Measurements from ENCODE around the gene SIL1.

Gene SIL1

GRCh38 chr5:138972230-138972629 is 225.9 kb downstream of the SIL1 start:
- DNase-seq (ENCODE audit: low read depth in 2 of 2), result no peak
- TF ChIP-seq CTCF (IDR thresholded peaks at IDR 0.05; ENCODE audit: low read depth, low read length), result no peak
- H3K4me3 ChIP-seq (replicated peaks in 1 of 2; ENCODE audit: low read depth in 2 of 2, low read length in 2 of 2), result no peak overlapping the region

- no peak for TF ChIP-seq CTCF (IDR thresholded peaks at IDR 0.05; ENCODE audit: low read depth, low read length)
- no peak overlapping the region for H3K4me3 ChIP-seq (replicated peaks in 1 of 2; ENCODE audit: low read depth in 2 of 2, low read length in 2 of 2)
- DNase-seq (ENCODE audit: low read depth in 2 of 2), result no peak
These were observed 228.7 kb downstream of the SIL1 start for GRCh38 chr5:138969323-138970002.

GRCh38 chr5:138968601-138969000 is 229.6 kb downstream of the SIL1 start:
- H3K4me3 ChIP-seq (replicated peaks in 1 of 2; ENCODE audit: low read depth in 2 of 2, low read length in 2 of 2), result no peak overlapping the region
- TF ChIP-seq CTCF (IDR thresholded peaks at IDR 0.05; ENCODE audit: low read depth, low read length), result no peak
- no peak for DNase-seq (ENCODE audit: low read depth in 2 of 2)

- TF ChIP-seq CTCF (IDR thresholded peaks at IDR 0.05; ENCODE audit: low read depth, low read length), result no peak
- no peak for DNase-seq (ENCODE audit: low read depth in 2 of 2)
- no peak overlapping the region for H3K4me3 ChIP-seq (replicated peaks in 1 of 2; ENCODE audit: low read depth in 2 of 2, low read length in 2 of 2)
These were observed 230.2 kb downstream of the SIL1 start for GRCh38 chr5:138967791-138968448.

- H3K4me3 ChIP-seq (replicated peaks in 1 of 2; ENCODE audit: low read depth in 2 of 2, low read length in 2 of 2), result no peak overlapping the region
- no peak for TF ChIP-seq CTCF (IDR thresholded peaks at IDR 0.05; ENCODE audit: low read depth, low read length)
- DNase-seq (ENCODE audit: low read depth in 2 of 2), result no peak
These were observed 231.8 kb downstream of the SIL1 start for GRCh38 chr5:138966236-138966985.

GRCh38 chr5:138965626-138966025 is 232.5 kb downstream of the SIL1 start:
- TF ChIP-seq CTCF (IDR thresholded peaks at IDR 0.05; ENCODE audit: low read depth, low read length), result no peak
- DNase-seq (ENCODE audit: low read depth in 2 of 2), result no peak
- no peak overlapping the region for H3K4me3 ChIP-seq (replicated peaks in 1 of 2; ENCODE audit: low read depth in 2 of 2, low read length in 2 of 2)
